SK-N-MC (cell line): ENCODE data around the gene CDNF.

Experiments
- EZH2 ChIP-seq: fragments of 200-600 bp; sonication (generic); IDR thresholded peaks from one replicate; pipeline ENCODE4 v1.6.1; 2017; ENCODE audit warnings: antibody characterized with exemption
- FOXP2 ChIP-seq: optimal IDR thresholded peaks from 2 replicates; pipeline ENCODE3; 2011; ENCODE audit warnings: mild to moderate bottlenecking, moderate library complexity; ENCODE audit not compliant: insufficient read depth; ENCODE audit errors: extremely low read length, control extremely low read depth
- POLR2AphosphoS5 ChIP-seq: IDR thresholded peaks from 2 replicates; pipeline ENCODE4 v1.6.1; 2012; ENCODE audit warnings: mild to moderate bottlenecking, low read depth, low read length, borderline replicate concordance

GRCh38 chr10:14774214-14774580, 63.6 kb downstream of the CDNF start:
- TF ChIP-seq POLR2AphosphoS5, result no peak
- TF ChIP-seq EZH2, result no peak
- no peak for TF ChIP-seq FOXP2
